LNCAP (cell line): ENCODE data around the gene CETP.

Source experiments
- CTCF ChIP-seq: fragments of 450-650 bp; IDR thresholded peaks from 2 replicates; pipeline ENCODE4 v1.5.1; 2017; ENCODE audit warnings: mild to moderate bottlenecking

Gene CETP

GRCh38 chr16:56975714-56976113 is 14.0 kb downstream of the CETP start:
- no peak for TF ChIP-seq CTCF

- no peak for TF ChIP-seq CTCF
These were observed 15.5 kb downstream of the CETP start for GRCh38 chr16:56977216-56977615.

- no peak for TF ChIP-seq CTCF
These were observed 16.2 kb downstream of the CETP start for GRCh38 chr16:56977823-56978430.

- no peak for TF ChIP-seq CTCF
These were observed 18.4 kb downstream of the CETP start for GRCh38 chr16:56980201-56980535.

GRCh38 chr16:56980792-56981724 is 19.3 kb downstream of the CETP start:
- TF ChIP-seq CTCF: no peak

- no peak for TF ChIP-seq CTCF
These were observed 20.1 kb downstream of the CETP start for GRCh38 chr16:56981729-56982271.

GRCh38 chr16:56982695-56983094 is 20.9 kb downstream of the CETP start:
- TF ChIP-seq CTCF: no peak
